Measurements from ENCODE around the gene KCNH1. TPM values are rescaled to one million over a fixed set of nuclear protein-coding genes. Genes with fewer than 3 reads are reported as not detected.

Gene KCNH1
- total RNA-seq, 1 donor from 2014 or later = 0.21 TPM

- Mint-ChIP-seq H3K4me3 (no peak overlapping the region), H3K36me3 (ENCODE audit: low read depth) (no peaks in the 10 kb centered on the region), H3K27ac (ENCODE audit: unreplicated experiment) (peak overlapping the region; percentile 86), H3K9me3 (peaks cover under 1% of the 10 kb centered on the region), H3K4me1 (peaks cover 19% of the 10 kb centered on the region), H3K27me3 (ENCODE audit: low read depth) (no peaks in the 10 kb centered on the region)
- no peak for DNase-seq (ENCODE audit: low read depth, low spot score)
- TF ChIP-seq CTCF (conservative IDR thresholded peaks at IDR 0.05) = no peak
Measured at GRCh38 chr1:210754878-210755665, 378.9 kb downstream of the KCNH1 start.

- H3K4me1 Mint-ChIP-seq = peaks cover 19% of the 10 kb centered on the region
- H3K36me3 Mint-ChIP-seq (ENCODE audit: low read depth) = no peaks in the 10 kb centered on the region
- no peak overlapping the region for H3K27ac Mint-ChIP-seq (ENCODE audit: unreplicated experiment)
- no peak for DNase-seq (ENCODE audit: low read depth, low spot score)
- no peak overlapping the region for H3K4me3 Mint-ChIP-seq
- no peak for TF ChIP-seq CTCF (conservative IDR thresholded peaks at IDR 0.05)
- H3K9me3 Mint-ChIP-seq = no peaks in the 10 kb centered on the region
- no peaks in the 10 kb centered on the region for H3K27me3 Mint-ChIP-seq (ENCODE audit: low read depth)
Measured at GRCh38 chr1:210751911-210752310, 382.0 kb downstream of the KCNH1 start.

- DNase-seq (ENCODE audit: low read depth, low spot score) = no peak
- H3K9me3 Mint-ChIP-seq = no peaks in the 10 kb centered on the region
- H3K36me3 Mint-ChIP-seq (ENCODE audit: low read depth) = no peaks in the 10 kb centered on the region
- H3K4me3 Mint-ChIP-seq = no peak overlapping the region
- H3K4me1 Mint-ChIP-seq = peaks cover 12% of the 10 kb centered on the region
- no peak for TF ChIP-seq CTCF (conservative IDR thresholded peaks at IDR 0.05)
- no peak overlapping the region for H3K27ac Mint-ChIP-seq (ENCODE audit: unreplicated experiment)
- H3K27me3 Mint-ChIP-seq (ENCODE audit: low read depth) = no peaks in the 10 kb centered on the region
Measured at GRCh38 chr1:210750468-210750867, 383.5 kb downstream of the KCNH1 start.

- Mint-ChIP-seq H3K9me3 (no peaks in the 10 kb centered on the region), H3K27me3 (ENCODE audit: low read depth) (no peaks in the 10 kb centered on the region), H3K4me1 (no peaks in the 10 kb centered on the region), H3K4me3 (no peak overlapping the region), H3K36me3 (ENCODE audit: low read depth) (no peaks in the 10 kb centered on the region), H3K27ac (ENCODE audit: unreplicated experiment) (no peak overlapping the region)
- no peak for TF ChIP-seq CTCF (conservative IDR thresholded peaks at IDR 0.05)
- DNase-seq (ENCODE audit: low read depth, low spot score) = no peak
Measured at GRCh38 chr1:210748796-210749195, 385.2 kb downstream of the KCNH1 start.

GRCh38 chr1:210747890-210748289, 386.1 kb downstream of the KCNH1 start:
- no peak for TF ChIP-seq CTCF (conservative IDR thresholded peaks at IDR 0.05)
- Mint-ChIP-seq H3K27ac (ENCODE audit: unreplicated experiment) (no peak overlapping the region), H3K36me3 (ENCODE audit: low read depth) (no peaks in the 10 kb centered on the region), H3K27me3 (ENCODE audit: low read depth) (no peaks in the 10 kb centered on the region), H3K4me1 (no peaks in the 10 kb centered on the region), H3K9me3 (no peaks in the 10 kb centered on the region), H3K4me3 (no peak overlapping the region)
- DNase-seq (ENCODE audit: low read depth, low spot score) = no peak

All from neural crest cell (in vitro differentiated cells).